GM10248 (cell line): ENCODE results near the gene TADA3.
A peak's percentile ranks its signal among the peaks of the same experiment; 100 is the strongest.

ENCODE experiments used
- CTCF ChIA-PET: fragments of 300-600 bp; sonication (Branson Sonifier 250); formaldehyde crosslinking; extraction: SDS; loops from one replicate; lab custom pipeline; 2021; ENCODE audit warnings: antibody characterized with exemption; lab: Yijun Ruan, JAX
- POLR2A ChIA-PET: fragments of 350-650 bp; sonication (Branson Sonifier 250); formaldehyde crosslinking; extraction: SDS; loops from one replicate; lab custom pipeline; 2020; ENCODE audit warnings: antibody characterized with exemption; lab: Yijun Ruan, JAX
- DNase-seq: peaks from one replicate; pipeline ENCODE4 v3.0.0; 2012; ENCODE audit errors: extremely low spot score
- CTCF ChIP-seq: IDR thresholded peaks from 2 replicates; pipeline ENCODE4 v1.5.1; 2012; ENCODE audit warnings: mild to moderate bottlenecking, low read depth; ENCODE audit errors: extremely low read depth, missing control alignments, control extremely low read depth

Gene TADA3

GRCh38 chr3:9794400-9794799, 2.1 kb upstream of the TADA3 start:
- DNase-seq = no peak
- TF ChIP-seq CTCF = no peak
- CTCF ChIA-PET = interaction anchor here (1.3 kb wide), 1 partner anchor 32 kb away, joined by 4 read pairs; no protein-coding TSS in a partner anchor
- POLR2A ChIA-PET = no interaction called here

- no peak for TF ChIP-seq CTCF
- ChIA-PET POLR2A (interaction anchor here (0.8 to 1.6 kb wide), 8 partner anchors 10 to 397 kb away, joined by 3 to 6 read pairs (median 4); partner anchors contain the start of gene OGG1), CTCF (interaction anchor here (0.7 to 1.3 kb wide), 6 partner anchors 11 to 393 kb away, joined by 3 to 4 read pairs (median 3); partner anchors contain the start of gene OGG1)
- DNase-seq = no peak
These were observed 998 bp upstream of the TADA3 start for GRCh38 chr3:9793161-9793781.

- ChIA-PET CTCF (interaction anchor here (0.8 to 1.3 kb wide), 6 partner anchors 12 to 392 kb away, joined by 3 to 4 read pairs (median 3); partner anchors contain the start of gene OGG1), POLR2A (interaction anchor here (1.2 to 1.6 kb wide), 4 partner anchors 11 to 141 kb away, joined by 4 to 6 read pairs (median 4); partner anchors contain the start of gene OGG1)
- no peak for TF ChIP-seq CTCF
- DNase-seq = no peak
These were observed 376 bp downstream of the TADA3 start for GRCh38 chr3:9791790-9792404.

- POLR2A ChIA-PET = interaction anchor here (1.3 kb wide), 1 partner anchor 11 kb away, joined by 3 read pairs; no protein-coding TSS in a partner anchor
- CTCF ChIA-PET = interaction anchor here (0.8 kb wide), 1 partner anchor 14 kb away, joined by 3 read pairs; no protein-coding TSS in a partner anchor
- no peak for DNase-seq
- no peak for TF ChIP-seq CTCF
These were observed 1.1 kb downstream of the TADA3 start for GRCh38 chr3:9791127-9791526.

- TF ChIP-seq CTCF = no peak
- no peak for DNase-seq
- ChIA-PET CTCF (no interaction called here), POLR2A (no interaction called here)
These were observed 4.6 kb downstream of the TADA3 start for GRCh38 chr3:9787714-9788113.

- POLR2A ChIA-PET = no interaction called here
- TF ChIP-seq CTCF = peak; percentile 32
- DNase-seq = no peak
- CTCF ChIA-PET = interaction anchor here (1.2 kb wide), 1 partner anchor 145 kb away, joined by 3 read pairs; no protein-coding TSS in a partner anchor
These were observed 5.2 kb downstream of the TADA3 start for GRCh38 chr3:9786825-9787669.
